Vagina (tissue), 2 donors: ENCODE data around the gene KAZN. TPM values are rescaled to one million over a fixed set of nuclear protein-coding genes. Genes with fewer than 3 reads are reported as not detected.

Experiments used
- DNase-seq, 2 donors: peaks; one replicate each; pipeline ENCODE4 v3.0.0-alpha.2; 2017; ENCODE audit errors: extremely low spot score in 2 of 2
- H3K27ac ChIP-seq: fragments of 200-600 bp; sonication (generic); one replicate; pipeline ENCODE4 v1.5.1; 2019
- H3K27me3 ChIP-seq: fragments of 200-600 bp; sonication (generic); one replicate; pipeline ENCODE4 v1.5.1; 2019
- H3K36me3 ChIP-seq, 2 donors: fragments of 200-600 bp; sonication (generic); one replicate each; pipeline ENCODE4 v1.5.1; 2017 to 2019
- H3K4me1 ChIP-seq: fragments of 200-600 bp; sonication (generic); one replicate; pipeline ENCODE4 v1.5.1; 2019
- H3K4me3 ChIP-seq, 2 donors: fragments of 200-600 bp; sonication (generic); 1 replicate in 1 of 2; 2 replicates in 1 of 2; pipeline ENCODE4 v1.5.1; 2016 to 2019
- H3K9me3 ChIP-seq: fragments of 200-600 bp; sonication (generic); one replicate; pipeline ENCODE4 v1.5.1; 2019
- CTCF ChIP-seq, 3 experiments: fragments of 450-650 bp in 2 of 3; fragments of 200-600 bp in 1 of 3; sonication (generic) in 1 of 3; IDR thresholded peaks; one replicate each; pipeline ENCODE4 v1.5.1; 2017 to 2019; ENCODE audit warnings: antibody characterized with exemption in 3 of 3, mild to moderate bottlenecking in 2 of 3, moderate library complexity in 2 of 3
- POLR2A ChIP-seq, 2 donors: fragments of 450-650 bp; IDR thresholded peaks; one replicate each; pipeline ENCODE4 v1.6.1; 2017; ENCODE audit warnings: antibody characterized with exemption in 2 of 2, mild to moderate bottlenecking in 2 of 2, moderate library complexity in 2 of 2
- POLR2AphosphoS5 ChIP-seq, 2 donors: sonication (generic); formaldehyde crosslinking; IDR thresholded peaks; one replicate each; pipeline ENCODE4 v1.9.0; 2017; ENCODE audit warnings: antibody characterized with exemption in 2 of 2, mild to moderate bottlenecking in 2 of 2, low read depth in 1 of 2; ENCODE audit not compliant: insufficient read depth in 1 of 2
- intact Hi-C: fragments of 100-400 bp; cut with DNase I; formaldehyde crosslinking; loops from one replicate; pipeline ENCODE4 v1.15.1; 2023
- total RNA-seq: library from RNA; depleted of rRNA; stranded (reverse); fragments of >200 nt; gene quantifications from one replicate; pipeline ENCODE4 v1.2.3, GENCODE V29; 2016

Gene KAZN
- total RNA-seq, 1 donor from 2014 or later, result 29.5 TPM

GRCh38 chr1:14617791-14618190, 19.3 kb downstream of the KAZN start:
- H3K4me1 ChIP-seq, result no peaks in the 10 kb centered on the region
- DNase-seq, result no peak
- no peaks in the 10 kb centered on the region for H3K36me3 ChIP-seq
- H3K27me3 ChIP-seq, result no peaks in the 10 kb centered on the region
- no peak overlapping the region for H3K4me3 ChIP-seq
- H3K27ac ChIP-seq, result no peak overlapping the region
- TF ChIP-seq POLR2AphosphoS5 (IDR thresholded peaks at IDR 0.05; ENCODE audit: insufficient read depth in 1 of 2, low read depth in 1 of 2), result no peak
- no peak for TF ChIP-seq POLR2A (IDR thresholded peaks at IDR 0.05)
- no peak for TF ChIP-seq CTCF (IDR thresholded peaks at IDR 0.05)
- H3K9me3 ChIP-seq, result no peaks in the 10 kb centered on the region
- intact Hi-C loops, result no loop called here

GRCh38 chr1:14620941-14621340, 22.5 kb downstream of the KAZN start:
- no peak for TF ChIP-seq CTCF (IDR thresholded peaks at IDR 0.05)
- no peak for TF ChIP-seq POLR2A (IDR thresholded peaks at IDR 0.05)
- no peak for TF ChIP-seq POLR2AphosphoS5 (IDR thresholded peaks at IDR 0.05; ENCODE audit: insufficient read depth in 1 of 2, low read depth in 1 of 2)
- intact Hi-C loops, result no loop called here
- H3K36me3 ChIP-seq, result no peaks in the 10 kb centered on the region
- H3K4me1 ChIP-seq, result no peaks in the 10 kb centered on the region
- H3K4me3 ChIP-seq, result no peak overlapping the region
- H3K9me3 ChIP-seq, result no peaks in the 10 kb centered on the region
- DNase-seq, result no peak
- H3K27ac ChIP-seq, result no peak overlapping the region
- H3K27me3 ChIP-seq, result no peaks in the 10 kb centered on the region

GRCh38 chr1:14623090-14623489, 24.6 kb downstream of the KAZN start:
- Histone ChIP-seq H3K4me3 (no peak overlapping the region), H3K27me3 (no peaks in the 10 kb centered on the region), H3K27ac (no peak overlapping the region), H3K36me3 (no peaks in the 10 kb centered on the region), H3K9me3 (no peaks in the 10 kb centered on the region), H3K4me1 (peaks cover 20% of the 10 kb centered on the region)
- TF ChIP-seq POLR2A (IDR thresholded peaks at IDR 0.05) (no peak), POLR2AphosphoS5 (IDR thresholded peaks at IDR 0.05; ENCODE audit: insufficient read depth in 1 of 2, low read depth in 1 of 2) (no peak), CTCF (IDR thresholded peaks at IDR 0.05) (no peak)
- intact Hi-C loops, result no loop called here
- DNase-seq, result no peak

GRCh38 chr1:14624941-14625340, 26.5 kb downstream of the KAZN start:
- Histone ChIP-seq H3K27me3 (no peaks in the 10 kb centered on the region), H3K36me3 (no peaks in the 10 kb centered on the region), H3K4me3 (no peak overlapping the region), H3K27ac (no peak overlapping the region), H3K9me3 (no peaks in the 10 kb centered on the region), H3K4me1 (peaks cover 23% of the 10 kb centered on the region)
- intact Hi-C loops, result no loop called here
- TF ChIP-seq POLR2AphosphoS5 (IDR thresholded peaks at IDR 0.05; ENCODE audit: insufficient read depth in 1 of 2, low read depth in 1 of 2), result no peak
- no peak for TF ChIP-seq CTCF (IDR thresholded peaks at IDR 0.05)
- no peak for TF ChIP-seq POLR2A (IDR thresholded peaks at IDR 0.05)
- no peak for DNase-seq

- no peak overlapping the region for H3K27ac ChIP-seq
- no peaks in the 10 kb centered on the region for H3K27me3 ChIP-seq
- H3K4me1 ChIP-seq, result peaks cover 23% of the 10 kb centered on the region
- no peaks in the 10 kb centered on the region for H3K9me3 ChIP-seq
- no peaks in the 10 kb centered on the region for H3K36me3 ChIP-seq
- H3K4me3 ChIP-seq, result no peak overlapping the region
- no peak for DNase-seq
- intact Hi-C loops, result no loop called here
- TF ChIP-seq POLR2AphosphoS5 (IDR thresholded peaks at IDR 0.05; ENCODE audit: insufficient read depth in 1 of 2, low read depth in 1 of 2) (no peak), CTCF (IDR thresholded peaks at IDR 0.05) (no peak)
Measured at GRCh38 chr1:14625572-14625971, 27.1 kb downstream of the KAZN start.
